Myometrial cell (primary cell): ENCODE measurements around the gene ROGDI. TPM values are rescaled to one million over a fixed set of nuclear protein-coding genes. Genes with fewer than 3 reads are reported as not detected.

ENCODE experiments used
- total RNA-seq: library from RNA; depleted of rRNA; stranded (reverse); fragments of >200 nt; gene quantifications from 2 replicates; pipeline ENCODE4 v1.2.3, GENCODE V29; 2015

The ROGDI gene, protein sequence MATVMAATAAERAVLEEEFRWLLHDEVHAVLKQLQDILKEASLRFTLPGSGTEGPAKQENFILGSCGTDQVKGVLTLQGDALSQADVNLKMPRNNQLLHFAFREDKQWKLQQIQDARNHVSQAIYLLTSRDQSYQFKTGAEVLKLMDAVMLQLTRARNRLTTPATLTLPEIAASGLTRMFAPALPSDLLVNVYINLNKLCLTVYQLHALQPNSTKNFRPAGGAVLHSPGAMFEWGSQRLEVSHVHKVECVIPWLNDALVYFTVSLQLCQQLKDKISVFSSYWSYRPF
- 21.3 and 38.1 TPM in 2 replicates for total RNA-seq

DNA sequence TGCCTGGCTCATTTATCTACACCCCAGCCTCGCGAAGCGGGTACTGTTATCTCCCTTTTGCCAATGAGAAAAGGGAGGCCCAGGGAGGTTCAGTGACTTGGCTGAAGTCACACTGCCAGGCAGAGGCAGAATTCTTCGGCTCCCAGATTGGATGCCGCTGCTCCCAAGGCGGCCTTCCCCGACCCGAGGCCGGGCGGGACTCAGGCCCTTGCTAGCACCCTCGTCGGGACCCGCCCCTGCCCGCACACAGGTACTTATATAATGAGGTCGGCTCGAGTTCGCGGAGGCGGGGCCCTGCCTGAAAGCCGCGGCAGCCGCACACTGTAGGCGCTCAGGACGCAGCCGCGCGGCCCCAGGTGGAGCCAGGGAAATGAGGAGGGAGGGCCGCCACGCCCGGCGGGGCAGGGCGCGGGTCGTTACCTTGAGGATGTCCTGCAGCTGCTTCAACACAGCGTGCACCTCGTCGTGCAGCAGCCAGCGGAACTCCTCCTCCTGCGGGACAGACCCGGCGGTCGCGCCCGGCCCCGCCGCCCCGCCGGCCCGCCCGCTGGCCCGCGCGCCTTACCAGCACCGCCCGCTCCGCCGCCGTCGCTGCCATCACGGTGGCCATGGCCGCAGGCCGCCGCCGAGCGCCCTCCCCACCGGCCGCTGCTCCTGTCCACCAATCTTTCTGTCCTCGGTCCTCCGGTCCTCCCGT, at the start of gene ROGDI:
Gene ROGDI (minus strand): TSS at position 672 of the 697 bp plus-strand sequence. CDS start 62 bp downstream, at position 610.

GRCh38 chr16:4846901-4847773, 44.7 kb upstream of the ROGDI start, which contains the start of the genes GLYR1 and UBN1:
TSS of gene GLYR1 (minus strand) at chr16:4847288. CDS start at chr16:4847265, 23 bp downstream.
TSS of gene UBN1 (plus strand) at chr16:4847481. CDS start at chr16:4852918, 5,437 bp downstream.

GRCh38 chr16:4795181-4795827, 7.1 kb downstream of the ROGDI start, which contains the start of gene SMIM22:
TSS of gene SMIM22 (plus strand) at chr16:4795369. CDS start at chr16:4795735, 366 bp downstream.

DNA sequence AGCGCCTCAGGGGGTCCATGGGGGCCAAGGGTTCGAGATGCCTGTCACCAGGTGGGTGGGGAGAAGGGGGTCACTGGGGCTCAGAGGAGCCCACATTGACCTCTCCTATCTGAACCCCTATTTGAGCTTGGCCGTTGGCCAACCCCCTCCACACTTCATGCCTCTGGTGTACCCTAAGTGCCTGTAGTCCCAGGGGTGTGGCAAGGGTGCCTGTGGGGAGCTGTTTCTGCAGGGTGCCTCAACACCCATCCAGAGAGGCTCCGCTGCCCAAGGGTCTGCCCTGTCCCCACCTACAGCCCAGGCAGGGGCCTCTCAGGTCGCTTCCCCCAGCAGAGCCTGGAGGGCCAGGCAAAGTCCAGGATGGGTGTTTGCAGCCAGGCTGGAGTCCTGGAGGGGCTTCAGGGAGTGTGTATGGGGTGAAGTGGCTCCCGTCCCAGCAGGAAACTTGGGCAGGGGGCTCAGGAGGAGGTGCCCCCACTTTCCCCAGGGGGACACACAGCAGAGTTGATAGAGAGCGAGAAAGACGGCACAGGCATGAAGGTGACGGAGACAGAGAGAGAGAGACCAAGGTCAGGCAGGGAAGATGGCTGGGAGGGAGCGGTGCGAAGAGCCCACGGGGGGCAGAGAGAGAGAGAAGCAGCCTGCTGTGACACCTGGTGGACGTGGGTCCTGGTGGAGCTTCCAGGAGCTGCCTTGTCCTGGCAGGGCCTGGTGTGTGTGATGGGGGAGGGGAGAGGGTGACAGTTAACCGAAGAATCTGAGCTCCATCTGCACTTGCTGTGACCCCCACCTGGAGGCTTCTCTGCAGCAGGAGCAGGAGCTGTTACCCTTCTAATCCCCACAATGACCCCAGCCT, 14.6 kb downstream of the ROGDI start, which contains the start of gene SEPTIN12:
Gene SEPTIN12 (minus strand): TSS at position 719 of the 856 bp plus-strand sequence. CDS start 700 bp downstream, at position 19.

DNA sequence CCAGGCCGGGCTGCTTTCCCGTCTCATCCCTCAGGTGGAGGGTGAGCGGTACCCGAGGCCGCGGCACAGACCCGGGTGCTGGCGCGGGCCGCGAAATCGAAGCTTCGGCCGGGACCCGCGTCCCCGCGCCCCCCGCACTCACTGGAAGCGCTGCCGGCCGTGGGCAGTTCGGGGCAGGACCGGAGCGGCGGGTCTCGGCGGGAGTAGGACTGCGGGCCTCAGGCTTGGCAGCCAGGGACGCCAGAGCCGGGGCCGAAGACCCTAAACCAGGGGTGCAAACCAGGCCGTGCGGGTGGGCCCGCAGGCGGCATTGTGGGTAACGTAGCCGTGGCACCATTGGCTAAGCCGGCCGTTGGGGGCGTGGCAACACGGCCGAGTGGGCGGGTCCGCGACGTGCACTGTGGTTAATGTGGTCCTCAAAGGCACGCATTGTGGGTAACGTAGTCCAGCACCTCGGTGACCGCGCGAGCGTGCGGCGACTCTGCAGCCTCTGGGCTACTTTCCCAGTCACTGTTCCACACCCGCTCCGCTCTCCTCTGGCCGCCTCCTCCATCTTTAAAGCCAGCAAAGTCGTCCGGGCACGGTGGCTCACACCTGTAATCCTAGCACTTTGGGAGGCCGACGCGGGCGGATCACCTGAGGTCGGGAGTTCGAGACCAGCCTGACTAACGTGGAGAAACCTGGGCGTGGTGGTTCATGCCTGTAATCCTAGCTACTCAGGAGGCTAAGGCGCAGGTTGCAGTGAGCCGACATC, 35.4 kb downstream of the ROGDI start, which contains the start of gene ZNF500:
Gene ZNF500 (minus strand): TSS at position 288 of the 754 bp plus-strand sequence. CDS start 1,184 bp downstream, outside the sequence.

Other genes with a start within 250 kb of the ROGDI start
- gene C16orf96, start 246.3 kb downstream of the ROGDI start, total RNA-seq, result not detected in 2 replicates
- 2.3 and 6.0 TPM in 2 replicates for gene UBALD1, start 187.7 kb downstream of the ROGDI start, total RNA-seq
- gene MGRN1, start 177.8 kb downstream of the ROGDI start, total RNA-seq, result 31.4 and 37.7 TPM in 2 replicates
- 42.5 and 43.0 TPM in 2 replicates for gene NUDT16L1, start 109.1 kb downstream of the ROGDI start, total RNA-seq
- gene ANKS3, start 68.4 kb downstream of the ROGDI start, total RNA-seq, result 5.7 and 17.3 TPM in 2 replicates
- 0.35 and 2.6 TPM in 2 replicates for gene DNAAF8, start 68.1 kb downstream of the ROGDI start, total RNA-seq
- 8.6 and 10.3 TPM in 2 replicates for gene ZNF500, start 35.5 kb downstream of the ROGDI start, total RNA-seq
- not detected in 2 replicates for gene SEPTIN12, start 14.3 kb downstream of the ROGDI start, total RNA-seq
- not detected in 2 replicates for gene SMIM22, start 7.3 kb downstream of the ROGDI start, total RNA-seq
- 32.8 and 33.2 TPM in 2 replicates for gene GLYR1, start 44.7 kb upstream of the ROGDI start, total RNA-seq
- 13.8 and 18.6 TPM in 2 replicates for gene UBN1, start 44.8 kb upstream of the ROGDI start, total RNA-seq
- under 0.01 and 0.18 TPM in 2 replicates for gene PPL, start 134.5 kb upstream of the ROGDI start, total RNA-seq
- gene SEC14L5, start 155.7 kb upstream of the ROGDI start, total RNA-seq, result 0.18 TPM in 1 of 2 replicates, not detected in the other
- gene NAGPA, start 231.3 kb upstream of the ROGDI start, total RNA-seq, result 32.1 and 48.4 TPM in 2 replicates